MM.1S (cell line): ENCODE data around the gene GLYATL3.

ENCODE experiments used
- DNase-seq: peaks from one replicate; pipeline ENCODE4 v3.0.0-alpha.2; 2015
- H2AFZ ChIP-seq: fragments of 300-600 bp; sonication (generic); 2 replicates; pipeline ENCODE4 v1.6.0; 2016; ENCODE audit warnings: antibody characterized with exemption, low read length
- H3F3A ChIP-seq: fragments of 300-600 bp; sonication (generic); 2 replicates; pipeline ENCODE4 v1.6.1; 2016; ENCODE audit warnings: mild to moderate bottlenecking, antibody characterized with exemption, low read length, moderate library complexity, mixed read lengths; ENCODE audit not compliant: insufficient read depth
- H3K27ac ChIP-seq: fragments of 300-600 bp; sonication (generic); 2 replicates; pipeline ENCODE4 v1.5.1; 2016; ENCODE audit warnings: mild to moderate bottlenecking, low read length
- H3K27me3 ChIP-seq: fragments of 300-600 bp; sonication (generic); replicated peaks from 2 replicates; pipeline ENCODE4 v1.6.0; 2016; ENCODE audit warnings: low read length; ENCODE audit not compliant: insufficient read depth
- H3K36me3 ChIP-seq: fragments of 300-600 bp; sonication (generic); replicated peaks from 2 replicates; pipeline ENCODE4 v1.6.1; 2016; ENCODE audit warnings: mild to moderate bottlenecking, low read length, mixed read lengths; ENCODE audit not compliant: insufficient read depth
- H3K4me1 ChIP-seq: fragments of 300-600 bp; sonication (generic); 2 replicates; pipeline ENCODE4 v1.6.1; 2016; ENCODE audit warnings: low read length, mixed read lengths
- H3K4me2 ChIP-seq: fragments of 300-600 bp; sonication (generic); 2 replicates; pipeline ENCODE4 v1.6.0; 2016; ENCODE audit warnings: low read depth, low read length
- H3K4me3 ChIP-seq: fragments of 300-600 bp; sonication (generic); 2 replicates; pipeline ENCODE4 v1.5.1; 2016; ENCODE audit warnings: low read length, mixed read lengths
- H3K79me2 ChIP-seq: fragments of 300-600 bp; sonication (generic); 2 replicates; pipeline ENCODE4 v1.6.1; 2016; ENCODE audit warnings: mixed run types, low read length, mixed read lengths
- H3K9ac ChIP-seq: fragments of 300-600 bp; sonication (generic); 2 replicates; pipeline ENCODE4 v1.6.1; 2016; ENCODE audit warnings: low read length, mixed read lengths
- H3K9me2 ChIP-seq: fragments of 300-600 bp; sonication (generic); replicated peaks from 2 replicates; pipeline ENCODE4 v1.6.1; 2016; ENCODE audit warnings: mild to moderate bottlenecking, low read length, mixed read lengths; ENCODE audit not compliant: insufficient read depth
- H3K9me3 ChIP-seq: fragments of 300-600 bp; sonication (generic); replicated peaks from 2 replicates; pipeline ENCODE4 v1.6.1; 2016; ENCODE audit warnings: mild to moderate bottlenecking, low read length, mixed read lengths; ENCODE audit not compliant: insufficient read depth
- H4K20me1 ChIP-seq: fragments of 300-600 bp; sonication (generic); 2 replicates; pipeline ENCODE4 v1.6.1; 2016; ENCODE audit warnings: mild to moderate bottlenecking, low read length, moderate library complexity, mixed read lengths; ENCODE audit not compliant: insufficient read depth
- EZH2 ChIP-seq: fragments of 300-600 bp; sonication (generic); optimal IDR thresholded peaks from 2 replicates; pipeline ENCODE3; 2017; ENCODE audit warnings: low read depth, mild to moderate bottlenecking, antibody characterized with exemption, low read length, mixed read lengths
- EZH2phosphoT487 ChIP-seq: fragments of 300-600 bp; sonication (generic); IDR thresholded peaks from 2 replicates; pipeline ENCODE4 v1.6.1; 2018; ENCODE audit warnings: antibody characterized with exemption, low read length
- TF ChIP-seq, protein P1 (sequence below): fragments of 300-600 bp; sonication (generic); IDR thresholded peaks from 2 replicates; pipeline ENCODE4 v1.5.1; 2016; ENCODE audit warnings: antibody characterized with exemption, low read length, mixed read lengths

The GLYATL3 gene

GRCh38 chr6:49530141-49530776 lies 30.5 kb downstream of the GLYATL3 start:
- TF ChIP-seq, protein P1, sequence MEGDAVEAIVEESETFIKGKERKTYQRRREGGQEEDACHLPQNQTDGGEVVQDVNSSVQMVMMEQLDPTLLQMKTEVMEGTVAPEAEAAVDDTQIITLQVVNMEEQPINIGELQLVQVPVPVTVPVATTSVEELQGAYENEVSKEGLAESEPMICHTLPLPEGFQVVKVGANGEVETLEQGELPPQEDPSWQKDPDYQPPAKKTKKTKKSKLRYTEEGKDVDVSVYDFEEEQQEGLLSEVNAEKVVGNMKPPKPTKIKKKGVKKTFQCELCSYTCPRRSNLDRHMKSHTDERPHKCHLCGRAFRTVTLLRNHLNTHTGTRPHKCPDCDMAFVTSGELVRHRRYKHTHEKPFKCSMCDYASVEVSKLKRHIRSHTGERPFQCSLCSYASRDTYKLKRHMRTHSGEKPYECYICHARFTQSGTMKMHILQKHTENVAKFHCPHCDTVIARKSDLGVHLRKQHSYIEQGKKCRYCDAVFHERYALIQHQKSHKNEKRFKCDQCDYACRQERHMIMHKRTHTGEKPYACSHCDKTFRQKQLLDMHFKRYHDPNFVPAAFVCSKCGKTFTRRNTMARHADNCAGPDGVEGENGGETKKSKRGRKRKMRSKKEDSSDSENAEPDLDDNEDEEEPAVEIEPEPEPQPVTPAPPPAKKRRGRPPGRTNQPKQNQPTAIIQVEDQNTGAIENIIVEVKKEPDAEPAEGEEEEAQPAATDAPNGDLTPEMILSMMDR: no peak
- TF ChIP-seq EZH2 (no peak), EZH2phosphoT487 (no peak)

DNA sequence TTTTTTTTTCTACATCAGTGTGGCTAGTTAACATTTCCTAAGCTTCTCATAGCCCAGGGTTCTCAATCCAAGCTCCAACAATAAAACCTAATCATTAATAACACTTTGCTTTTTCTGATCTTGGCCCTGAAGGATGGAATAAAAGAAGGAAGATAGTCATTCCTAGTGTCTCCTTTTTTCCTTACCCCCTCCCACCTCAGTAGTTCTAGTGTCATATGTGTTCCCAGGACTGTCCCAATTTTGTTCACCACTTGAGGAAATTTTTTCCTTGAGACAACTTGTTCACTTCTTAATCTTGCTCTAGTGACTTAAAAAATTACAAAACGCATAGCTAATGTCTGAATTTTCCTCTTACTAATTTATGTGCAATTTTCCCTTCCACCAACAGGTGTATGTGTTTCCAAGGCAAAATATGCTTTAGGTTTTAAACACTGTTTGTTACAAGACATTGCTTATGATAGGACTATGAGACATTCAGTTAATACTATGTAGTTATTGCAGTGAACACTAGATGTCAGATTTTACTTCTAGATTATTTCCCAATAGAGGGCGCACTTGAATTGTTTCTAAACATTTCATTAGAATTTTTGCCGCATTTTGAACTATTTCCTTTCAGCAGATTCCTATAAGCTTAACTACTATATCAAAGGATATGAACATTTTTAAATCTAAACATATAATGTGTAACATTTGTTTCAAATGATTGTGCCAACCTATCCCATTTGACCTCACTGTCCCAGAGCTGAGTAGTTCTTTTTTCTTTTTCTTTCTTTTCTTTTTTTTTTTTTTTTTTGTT lies 32.2 kb downstream of the GLYATL3 start:
- no peaks in the 10 kb centered on the region for H3F3A ChIP-seq
- no peaks in the 10 kb centered on the region for H3K79me2 ChIP-seq
- peak; percentile 85 for DNase-seq
- peak overlapping the region; percentile 41; the same call in 1 of the 2 replicates for H3K9ac ChIP-seq
- no peaks in the 10 kb centered on the region for H3K4me1 ChIP-seq
- no peaks in the 10 kb centered on the region for H3K27me3 ChIP-seq
- no peaks in the 10 kb centered on the region for H3K9me3 ChIP-seq
- peak overlapping the region; percentile 73; the same call in 1 of the 2 replicates for H2AFZ ChIP-seq
- no peaks in the 10 kb centered on the region for H3K36me3 ChIP-seq
- H3K4me3 ChIP-seq: peak overlapping the region; percentile 56
- TF ChIP-seq, protein P1: peak; percentile 98
- TF ChIP-seq EZH2: no peak
- TF ChIP-seq EZH2phosphoT487: no peak
- H4K20me1 ChIP-seq: no peaks in the 10 kb centered on the region
- H3K4me2 ChIP-seq: peak overlapping the region; percentile 56; the same call in 1 of the 2 replicates
- no peak overlapping the region for H3K27ac ChIP-seq
- H3K9me2 ChIP-seq: no peaks in the 10 kb centered on the region

More at GRCh38 chr6:49530141-49530776, 30.5 kb downstream of the GLYATL3 start:
- Histone ChIP-seq H3K4me2 (no peak overlapping the region), H3F3A (no peaks in the 10 kb centered on the region), H3K9me3 (no peaks in the 10 kb centered on the region), H3K27me3 (no peaks in the 10 kb centered on the region), H3K36me3 (no peaks in the 10 kb centered on the region), H3K79me2 (no peaks in the 10 kb centered on the region), H3K9me2 (no peaks in the 10 kb centered on the region), H3K4me3 (no peak overlapping the region), H4K20me1 (no peaks in the 10 kb centered on the region), H3K4me1 (no peaks in the 10 kb centered on the region), H2AFZ (no peak overlapping the region), H3K9ac (no peak overlapping the region), H3K27ac (no peak overlapping the region)
- DNase-seq: no peak

GRCh38 chr6:49535795-49536194 lies 36.1 kb downstream of the GLYATL3 start:
- no peaks in the 10 kb centered on the region for H3K9me2 ChIP-seq
- no peak overlapping the region for H3K9ac ChIP-seq
- H3K4me3 ChIP-seq: no peak overlapping the region
- H3K9me3 ChIP-seq: no peaks in the 10 kb centered on the region
- no peak overlapping the region for H2AFZ ChIP-seq
- DNase-seq: no peak
- TF ChIP-seq, protein P1: no peak
- TF ChIP-seq EZH2 (no peak), EZH2phosphoT487 (no peak)
- no peaks in the 10 kb centered on the region for H3K79me2 ChIP-seq
- no peak overlapping the region for H3K4me2 ChIP-seq
- H4K20me1 ChIP-seq: no peaks in the 10 kb centered on the region
- H3F3A ChIP-seq: no peaks in the 10 kb centered on the region
- H3K27me3 ChIP-seq: no peaks in the 10 kb centered on the region
- no peaks in the 10 kb centered on the region for H3K36me3 ChIP-seq
- H3K27ac ChIP-seq: no peak overlapping the region
- no peaks in the 10 kb centered on the region for H3K4me1 ChIP-seq
